ENCODE data around the gene ADCY2.

The ADCY2 gene

GRCh38 chr5:7456206-7456605 lies 60.3 kb downstream of the ADCY2 start:
- H3K27me3 ChIP-seq (ENCODE audit: insufficient read depth, poor library complexity, severe bottlenecking): no peaks in the 10 kb centered on the region
- DNase-seq (ENCODE audit: low read depth in 1 of 2, low spot score in 1 of 2): no peak
- TF ChIP-seq SPI1 (IDR thresholded peaks at IDR 0.05; ENCODE audit: borderline replicate concordance, low read depth): no peak
- TF ChIP-seq, protein P1, sequence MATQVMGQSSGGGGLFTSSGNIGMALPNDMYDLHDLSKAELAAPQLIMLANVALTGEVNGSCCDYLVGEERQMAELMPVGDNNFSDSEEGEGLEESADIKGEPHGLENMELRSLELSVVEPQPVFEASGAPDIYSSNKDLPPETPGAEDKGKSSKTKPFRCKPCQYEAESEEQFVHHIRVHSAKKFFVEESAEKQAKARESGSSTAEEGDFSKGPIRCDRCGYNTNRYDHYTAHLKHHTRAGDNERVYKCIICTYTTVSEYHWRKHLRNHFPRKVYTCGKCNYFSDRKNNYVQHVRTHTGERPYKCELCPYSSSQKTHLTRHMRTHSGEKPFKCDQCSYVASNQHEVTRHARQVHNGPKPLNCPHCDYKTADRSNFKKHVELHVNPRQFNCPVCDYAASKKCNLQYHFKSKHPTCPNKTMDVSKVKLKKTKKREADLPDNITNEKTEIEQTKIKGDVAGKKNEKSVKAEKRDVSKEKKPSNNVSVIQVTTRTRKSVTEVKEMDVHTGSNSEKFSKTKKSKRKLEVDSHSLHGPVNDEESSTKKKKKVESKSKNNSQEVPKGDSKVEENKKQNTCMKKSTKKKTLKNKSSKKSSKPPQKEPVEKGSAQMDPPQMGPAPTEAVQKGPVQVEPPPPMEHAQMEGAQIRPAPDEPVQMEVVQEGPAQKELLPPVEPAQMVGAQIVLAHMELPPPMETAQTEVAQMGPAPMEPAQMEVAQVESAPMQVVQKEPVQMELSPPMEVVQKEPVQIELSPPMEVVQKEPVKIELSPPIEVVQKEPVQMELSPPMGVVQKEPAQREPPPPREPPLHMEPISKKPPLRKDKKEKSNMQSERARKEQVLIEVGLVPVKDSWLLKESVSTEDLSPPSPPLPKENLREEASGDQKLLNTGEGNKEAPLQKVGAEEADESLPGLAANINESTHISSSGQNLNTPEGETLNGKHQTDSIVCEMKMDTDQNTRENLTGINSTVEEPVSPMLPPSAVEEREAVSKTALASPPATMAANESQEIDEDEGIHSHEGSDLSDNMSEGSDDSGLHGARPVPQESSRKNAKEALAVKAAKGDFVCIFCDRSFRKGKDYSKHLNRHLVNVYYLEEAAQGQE (IDR thresholded peaks at IDR 0.05; ENCODE audit: insufficient replicate concordance, low read depth): no peak
- TF ChIP-seq POLR2AphosphoS5 (IDR thresholded peaks at IDR 0.05; ENCODE audit: low read depth): no peak
- TF ChIP-seq, protein P2, sequence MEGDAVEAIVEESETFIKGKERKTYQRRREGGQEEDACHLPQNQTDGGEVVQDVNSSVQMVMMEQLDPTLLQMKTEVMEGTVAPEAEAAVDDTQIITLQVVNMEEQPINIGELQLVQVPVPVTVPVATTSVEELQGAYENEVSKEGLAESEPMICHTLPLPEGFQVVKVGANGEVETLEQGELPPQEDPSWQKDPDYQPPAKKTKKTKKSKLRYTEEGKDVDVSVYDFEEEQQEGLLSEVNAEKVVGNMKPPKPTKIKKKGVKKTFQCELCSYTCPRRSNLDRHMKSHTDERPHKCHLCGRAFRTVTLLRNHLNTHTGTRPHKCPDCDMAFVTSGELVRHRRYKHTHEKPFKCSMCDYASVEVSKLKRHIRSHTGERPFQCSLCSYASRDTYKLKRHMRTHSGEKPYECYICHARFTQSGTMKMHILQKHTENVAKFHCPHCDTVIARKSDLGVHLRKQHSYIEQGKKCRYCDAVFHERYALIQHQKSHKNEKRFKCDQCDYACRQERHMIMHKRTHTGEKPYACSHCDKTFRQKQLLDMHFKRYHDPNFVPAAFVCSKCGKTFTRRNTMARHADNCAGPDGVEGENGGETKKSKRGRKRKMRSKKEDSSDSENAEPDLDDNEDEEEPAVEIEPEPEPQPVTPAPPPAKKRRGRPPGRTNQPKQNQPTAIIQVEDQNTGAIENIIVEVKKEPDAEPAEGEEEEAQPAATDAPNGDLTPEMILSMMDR (IDR thresholded peaks at IDR 0.05; ENCODE audit: insufficient read depth, low read length): no peak
- no peak for TF ChIP-seq GABPA (IDR thresholded peaks at IDR 0.05; ENCODE audit: low read depth)
- H3K4me3 ChIP-seq (replicated peaks; ENCODE audit: insufficient read depth, low read length): no peak overlapping the region
- H3K27ac ChIP-seq (replicated peaks): no peak overlapping the region

GRCh38 chr5:7461371-7461770 lies 65.4 kb downstream of the ADCY2 start:
- TF ChIP-seq, protein P2 (IDR thresholded peaks at IDR 0.05; ENCODE audit: insufficient read depth, low read length): no peak
- TF ChIP-seq, protein P1 (IDR thresholded peaks at IDR 0.05; ENCODE audit: insufficient replicate concordance, low read depth): no peak
- TF ChIP-seq GABPA (IDR thresholded peaks at IDR 0.05; ENCODE audit: low read depth) (no peak), POLR2AphosphoS5 (IDR thresholded peaks at IDR 0.05; ENCODE audit: low read depth) (no peak), SPI1 (IDR thresholded peaks at IDR 0.05; ENCODE audit: borderline replicate concordance, low read depth) (no peak)
- H3K27ac ChIP-seq (replicated peaks): no peak overlapping the region
- H3K4me3 ChIP-seq (replicated peaks; ENCODE audit: insufficient read depth, low read length): no peak overlapping the region
- DNase-seq (ENCODE audit: low read depth in 1 of 2, low spot score in 1 of 2): no peak
- no peaks in the 10 kb centered on the region for H3K27me3 ChIP-seq (ENCODE audit: insufficient read depth, poor library complexity, severe bottlenecking)

GRCh38 chr5:7462758-7463157 lies 66.8 kb downstream of the ADCY2 start:
- H3K4me3 ChIP-seq (replicated peaks; ENCODE audit: insufficient read depth, low read length): no peak overlapping the region
- no peak overlapping the region for H3K27ac ChIP-seq (replicated peaks)
- DNase-seq (ENCODE audit: low read depth in 1 of 2, low spot score in 1 of 2): no peak
- TF ChIP-seq, protein P2 (IDR thresholded peaks at IDR 0.05; ENCODE audit: insufficient read depth, low read length): no peak
- no peaks in the 10 kb centered on the region for H3K27me3 ChIP-seq (ENCODE audit: insufficient read depth, poor library complexity, severe bottlenecking)

GRCh38 chr5:7464182-7464581 lies 68.2 kb downstream of the ADCY2 start:
- no peak for DNase-seq (ENCODE audit: low read depth in 1 of 2, low spot score in 1 of 2)
- Histone ChIP-seq H3K27me3 (ENCODE audit: insufficient read depth, poor library complexity, severe bottlenecking) (no peaks in the 10 kb centered on the region), H3K4me3 (replicated peaks; ENCODE audit: insufficient read depth, low read length) (no peak overlapping the region), H3K27ac (replicated peaks) (no peak overlapping the region)
- TF ChIP-seq SPI1 (IDR thresholded peaks at IDR 0.05; ENCODE audit: borderline replicate concordance, low read depth): no peak
- TF ChIP-seq GABPA (IDR thresholded peaks at IDR 0.05; ENCODE audit: low read depth): no peak
- no peak for TF ChIP-seq POLR2AphosphoS5 (IDR thresholded peaks at IDR 0.05; ENCODE audit: low read depth)
- TF ChIP-seq, protein P1 (IDR thresholded peaks at IDR 0.05; ENCODE audit: insufficient replicate concordance, low read depth): no peak
- TF ChIP-seq, protein P2 (IDR thresholded peaks at IDR 0.05; ENCODE audit: insufficient read depth, low read length): no peak

All from HL-60 (cell line).